ENCODE measurements around the gene EXOC1. TPM values are rescaled to one million over a fixed set of nuclear protein-coding genes. Genes with fewer than 3 reads are reported as not detected.

Gene EXOC1
- total RNA-seq, 4 donors from 2014 or later, result 26.2 to 60.8 (median 43.1) TPM

DNA sequence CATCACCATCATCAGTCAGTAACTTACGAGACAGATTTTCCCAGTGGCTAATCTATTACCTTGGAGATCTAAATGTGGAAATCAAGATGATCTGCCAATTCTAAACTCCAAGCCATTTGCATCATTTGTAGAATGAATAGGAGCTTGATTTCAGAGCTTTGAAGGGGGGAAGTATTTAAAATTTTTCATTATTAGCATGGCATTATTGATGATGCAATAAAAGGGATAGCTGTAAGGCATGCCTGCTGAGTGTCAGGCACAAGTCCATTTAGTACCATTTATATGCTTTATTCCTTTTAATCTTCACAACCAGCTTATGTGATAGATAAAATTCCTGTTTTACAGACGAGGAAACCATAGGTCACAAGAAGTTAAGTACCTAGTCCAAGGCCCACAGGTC lies 28.6 kb upstream of the EXOC1 start:
- no peaks in the 10 kb centered on the region for H3K4me1 ChIP-seq
- no peaks in the 10 kb centered on the region for H3K36me3 ChIP-seq
- H3K27me3 ChIP-seq, result peaks cover 3% of the 10 kb centered on the region
- in situ Hi-C loops (cut with MboI; ENCODE audit: low pct_ligation_motif_present in 1 of 4, low pct_unique_long_range_greater_than_20kb in 1 of 4, low sequenced_read_pairs in 3 of 4), result loop anchor here in 1 of 4 donors (25.0 kb wide), 1 partner anchor 113 kb away; no protein-coding TSS in a partner anchor
- DNase-seq, result no peak
- TF ChIP-seq POLR2AphosphoS5 (IDR thresholded peaks at IDR 0.05) (no peak), POLR2A (IDR thresholded peaks at IDR 0.05) (no peak), EP300 (IDR thresholded peaks at IDR 0.05; ENCODE audit: low read depth) (no peak), CTCF (IDR thresholded peaks at IDR 0.05) (no peak)
- WGBS, 2 donors (ENCODE audit: low coverage in 1 of 2), result 53 to 62% methylated on average over 2 of the region's 2 CpGs
- no peaks in the 10 kb centered on the region for H3K9me3 ChIP-seq
- H3K27ac ChIP-seq, result no peak overlapping the region
- intact Hi-C loops (cut with DNase I; ENCODE audit: low total_unique reads), result no loop called here
- no peak overlapping the region for H3K4me3 ChIP-seq

GRCh38 chr4:55826986-55827385 lies 26.5 kb upstream of the EXOC1 start:
- no peak overlapping the region for H3K4me3 ChIP-seq
- H3K27ac ChIP-seq, result no peak overlapping the region
- DNase-seq, result no peak
- TF ChIP-seq POLR2AphosphoS5 (IDR thresholded peaks at IDR 0.05), result no peak
- TF ChIP-seq CTCF (IDR thresholded peaks at IDR 0.05), result no peak
- no peak for TF ChIP-seq EP300 (IDR thresholded peaks at IDR 0.05; ENCODE audit: low read depth)
- H3K27me3 ChIP-seq, result peaks cover 5% of the 10 kb centered on the region
- intact Hi-C loops (cut with DNase I; ENCODE audit: low total_unique reads), result no loop called here
- no peaks in the 10 kb centered on the region for H3K4me1 ChIP-seq
- in situ Hi-C loops (cut with MboI; ENCODE audit: low pct_ligation_motif_present in 1 of 4, low pct_unique_long_range_greater_than_20kb in 1 of 4, low sequenced_read_pairs in 3 of 4), result no loop called here
- no peaks in the 10 kb centered on the region for H3K36me3 ChIP-seq
- H3K9me3 ChIP-seq, result no peaks in the 10 kb centered on the region

DNA sequence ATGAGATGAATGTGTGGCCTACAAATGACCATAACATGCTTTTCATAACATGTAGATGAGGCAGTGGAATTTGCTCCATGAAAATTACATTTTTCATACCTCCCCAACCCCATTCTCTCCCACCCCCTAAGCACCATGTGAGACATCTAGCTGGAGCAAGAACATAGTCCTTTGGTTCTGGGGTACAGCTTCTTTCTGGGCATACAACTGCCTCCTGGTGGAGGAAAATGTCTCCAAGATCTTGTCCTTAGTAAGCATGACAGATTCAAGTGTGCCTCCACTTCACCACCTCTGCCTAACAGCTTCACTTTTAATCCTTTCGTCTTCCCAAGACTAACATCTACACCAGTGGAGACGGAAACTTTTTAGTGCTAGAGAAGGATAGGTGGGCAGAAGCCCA lies 25.9 kb upstream of the EXOC1 start:
- H3K27me3 ChIP-seq, result peaks cover 9% of the 10 kb centered on the region
- TF ChIP-seq POLR2AphosphoS5 (IDR thresholded peaks at IDR 0.05) (no peak), EP300 (IDR thresholded peaks at IDR 0.05; ENCODE audit: low read depth) (no peak)
- H3K4me3 ChIP-seq, result no peak overlapping the region
- intact Hi-C loops (cut with DNase I; ENCODE audit: low total_unique reads), result no loop called here
- no peaks in the 10 kb centered on the region for H3K36me3 ChIP-seq
- WGBS, 2 donors (ENCODE audit: low coverage in 1 of 2), result 40 to 64% methylated on average over 2 of the region's 2 CpGs
- DNase-seq, result no peak
- no peaks in the 10 kb centered on the region for H3K4me1 ChIP-seq
- H3K27ac ChIP-seq, result no peak overlapping the region
- no peaks in the 10 kb centered on the region for H3K9me3 ChIP-seq
- in situ Hi-C loops (cut with MboI; ENCODE audit: low pct_ligation_motif_present in 1 of 4, low pct_unique_long_range_greater_than_20kb in 1 of 4, low sequenced_read_pairs in 3 of 4), result no loop called here

- H3K27me3 ChIP-seq, result peaks cover 14% of the 10 kb centered on the region
- intact Hi-C loops (cut with DNase I; ENCODE audit: low total_unique reads), result no loop called here
- no peak overlapping the region for H3K4me3 ChIP-seq
- no peak for TF ChIP-seq POLR2A (IDR thresholded peaks at IDR 0.05)
- no peak for TF ChIP-seq POLR2AphosphoS5 (IDR thresholded peaks at IDR 0.05)
- TF ChIP-seq EP300 (IDR thresholded peaks at IDR 0.05; ENCODE audit: low read depth), result no peak
- TF ChIP-seq CTCF (IDR thresholded peaks at IDR 0.05), result no peak
- H3K36me3 ChIP-seq, result no peaks in the 10 kb centered on the region
- no peaks in the 10 kb centered on the region for H3K9me3 ChIP-seq
- no peaks in the 10 kb centered on the region for H3K4me1 ChIP-seq
- no peak overlapping the region for H3K27ac ChIP-seq
- in situ Hi-C loops (cut with MboI; ENCODE audit: low pct_ligation_motif_present in 1 of 4, low pct_unique_long_range_greater_than_20kb in 1 of 4, low sequenced_read_pairs in 3 of 4), result no loop called here
- 75 to 88% methylated on average over 2 to 3 of the region's 3 CpGs for WGBS, 2 donors (ENCODE audit: low coverage in 1 of 2)
- DNase-seq, result no peak
Measured at GRCh38 chr4:55830048-55830447, 23.4 kb upstream of the EXOC1 start.

DNA sequence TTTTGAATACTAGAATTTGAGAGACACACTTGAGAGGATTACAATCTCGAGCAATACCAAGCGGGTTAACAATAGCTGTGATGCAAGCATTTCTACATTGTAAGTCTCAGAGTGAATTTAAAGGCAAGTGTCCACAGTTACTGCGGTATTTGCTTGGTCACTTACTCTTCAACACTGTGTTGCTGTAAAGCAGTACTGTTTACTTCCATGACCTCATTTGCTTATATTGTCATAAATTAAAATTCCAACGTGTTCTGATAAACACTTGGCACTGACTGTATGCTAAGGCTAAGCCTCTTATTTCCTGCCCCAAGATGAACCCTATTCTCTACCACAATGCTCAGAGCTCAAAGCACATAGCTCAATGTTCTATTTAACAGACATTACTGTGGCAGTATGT lies 22.7 kb upstream of the EXOC1 start:
- H3K27me3 ChIP-seq, result peaks cover 14% of the 10 kb centered on the region
- WGBS, 2 donors (ENCODE audit: low coverage in 1 of 2), result 46 to 59% methylated on average over 3 to 4 of the region's 4 CpGs
- intact Hi-C loops (cut with DNase I; ENCODE audit: low total_unique reads) (no loop called here), in situ Hi-C loops (cut with MboI; ENCODE audit: low pct_ligation_motif_present in 1 of 4, low pct_unique_long_range_greater_than_20kb in 1 of 4, low sequenced_read_pairs in 3 of 4) (no loop called here)
- no peak for DNase-seq
- H3K4me3 ChIP-seq, result no peak overlapping the region
- no peaks in the 10 kb centered on the region for H3K9me3 ChIP-seq
- H3K27ac ChIP-seq, result no peak overlapping the region
- H3K36me3 ChIP-seq, result no peaks in the 10 kb centered on the region
- no peaks in the 10 kb centered on the region for H3K4me1 ChIP-seq
- TF ChIP-seq POLR2AphosphoS5 (IDR thresholded peaks at IDR 0.05), result no peak
- TF ChIP-seq CTCF (IDR thresholded peaks at IDR 0.05), result no peak
- no peak for TF ChIP-seq POLR2A (IDR thresholded peaks at IDR 0.05)
- TF ChIP-seq EP300 (IDR thresholded peaks at IDR 0.05; ENCODE audit: low read depth), result no peak

Measured in transverse colon (tissue), 4 donors.